ENCODE results near the gene EVC2.

DNA sequence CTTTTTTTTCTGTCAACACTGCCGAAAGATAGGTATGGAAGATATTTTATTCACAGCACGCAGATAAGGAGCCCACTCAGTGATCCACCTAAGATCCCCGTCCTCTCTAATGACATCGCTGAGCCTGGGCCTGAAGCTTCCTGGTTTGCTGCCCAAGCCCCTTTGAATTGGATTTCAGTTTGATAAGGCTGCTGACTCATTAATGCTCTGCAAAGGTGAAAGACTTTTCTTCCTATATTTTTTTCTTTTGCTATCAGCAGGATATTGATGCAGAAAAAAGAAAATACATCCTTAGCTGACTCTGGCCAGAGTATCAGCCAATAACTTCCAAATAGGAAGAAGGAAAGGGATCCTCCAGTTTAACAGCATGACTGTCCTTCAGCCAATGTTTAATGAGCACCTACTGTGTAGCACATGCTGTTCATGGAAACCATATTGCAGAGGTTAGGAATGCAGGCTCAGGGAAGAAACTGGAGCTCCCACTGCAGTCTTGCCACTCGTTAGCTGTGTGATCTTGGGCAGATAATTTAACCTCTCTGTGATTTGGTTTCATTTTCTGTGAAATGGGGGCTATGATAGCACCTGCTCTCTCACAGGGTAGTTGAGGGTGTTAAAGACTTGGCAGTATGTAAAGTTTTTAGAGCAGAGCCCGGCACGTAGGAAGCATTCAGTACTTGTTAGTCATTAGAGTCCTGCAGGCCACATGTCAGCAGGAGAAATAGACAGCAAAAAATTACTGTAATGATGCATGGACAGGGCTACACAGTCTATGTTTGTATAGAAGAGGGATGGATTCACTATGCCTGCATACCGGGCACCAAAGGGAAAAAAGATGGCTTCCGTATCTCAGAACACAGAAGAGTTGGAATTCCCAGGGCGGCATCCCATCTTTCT is 41.9 kb upstream of the EVC2 start:
- TF ChIP-seq POLR2A (IDR thresholded peaks at IDR 0.05) (no peak), EP300 (IDR thresholded peaks at IDR 0.05; ENCODE audit: low read depth) (no peak), POLR2AphosphoS5 (IDR thresholded peaks at IDR 0.05) (no peak)
- TF ChIP-seq, protein P1, sequence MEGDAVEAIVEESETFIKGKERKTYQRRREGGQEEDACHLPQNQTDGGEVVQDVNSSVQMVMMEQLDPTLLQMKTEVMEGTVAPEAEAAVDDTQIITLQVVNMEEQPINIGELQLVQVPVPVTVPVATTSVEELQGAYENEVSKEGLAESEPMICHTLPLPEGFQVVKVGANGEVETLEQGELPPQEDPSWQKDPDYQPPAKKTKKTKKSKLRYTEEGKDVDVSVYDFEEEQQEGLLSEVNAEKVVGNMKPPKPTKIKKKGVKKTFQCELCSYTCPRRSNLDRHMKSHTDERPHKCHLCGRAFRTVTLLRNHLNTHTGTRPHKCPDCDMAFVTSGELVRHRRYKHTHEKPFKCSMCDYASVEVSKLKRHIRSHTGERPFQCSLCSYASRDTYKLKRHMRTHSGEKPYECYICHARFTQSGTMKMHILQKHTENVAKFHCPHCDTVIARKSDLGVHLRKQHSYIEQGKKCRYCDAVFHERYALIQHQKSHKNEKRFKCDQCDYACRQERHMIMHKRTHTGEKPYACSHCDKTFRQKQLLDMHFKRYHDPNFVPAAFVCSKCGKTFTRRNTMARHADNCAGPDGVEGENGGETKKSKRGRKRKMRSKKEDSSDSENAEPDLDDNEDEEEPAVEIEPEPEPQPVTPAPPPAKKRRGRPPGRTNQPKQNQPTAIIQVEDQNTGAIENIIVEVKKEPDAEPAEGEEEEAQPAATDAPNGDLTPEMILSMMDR (IDR thresholded peaks at IDR 0.05), result no peak
